ENCODE results near the gene TICAM1. TPM values are rescaled to one million over a fixed set of nuclear protein-coding genes. Genes with fewer than 3 reads are reported as not detected.
A peak's percentile ranks its signal among the peaks of the same experiment; 100 is the strongest.
"Not testable (repeated sequence)": the region's sequence is repeated elsewhere in the genome, so short reads cannot be mapped to it uniquely, and the experiment has no call there.

TICAM1 gene
- total RNA-seq, 2 donors from 2014 or later: 14.0 to 27.2 TPM

- H3K4me1 ChIP-seq: peaks cover 4% of the 10 kb centered on the region
- no peak overlapping the region for H3K27ac ChIP-seq
- H3K4me3 ChIP-seq: no peak overlapping the region
- H3K9ac ChIP-seq (ENCODE audit: low read depth in 2 of 2, low read length in 2 of 2): no peak overlapping the region
- intact Hi-C loops (cut with DNase I): loop anchor here (5.0 kb wide), 1 partner anchor 217 kb away; no protein-coding TSS in a partner anchor
- H3K36me3 ChIP-seq: no peaks in the 10 kb centered on the region
- DNase-seq: no peak
- H3K9me3 ChIP-seq: no peaks in the 10 kb centered on the region
- no peak for TF ChIP-seq CTCF (IDR thresholded peaks at IDR 0.05)
- no peaks in the 10 kb centered on the region for H3K27me3 ChIP-seq
These were observed 16.7 kb downstream of the TICAM1 start for GRCh38 chr19:4814625-4815425.

- Histone ChIP-seq H3K4me3 (no peak overlapping the region), H3K27ac (no peak overlapping the region), H3K27me3 (no peaks in the 10 kb centered on the region), H3K9ac (ENCODE audit: low read depth in 2 of 2, low read length in 2 of 2) (no peak overlapping the region), H3K4me1 (peaks cover 4% of the 10 kb centered on the region), H3K9me3 (no peaks in the 10 kb centered on the region), H3K36me3 (no peaks in the 10 kb centered on the region)
- peak; percentile 89 for DNase-seq
- peak; percentile 94 for TF ChIP-seq CTCF (IDR thresholded peaks at IDR 0.05)
- intact Hi-C loops (cut with DNase I): loop anchor here (2.0 to 5.0 kb wide), 3 partner anchors 39 to 221 kb away; no protein-coding TSS in a partner anchor
These were observed 20.0 kb downstream of the TICAM1 start for GRCh38 chr19:4811328-4812131.

GRCh38 chr19:4807188-4807587 lies 24.3 kb downstream of the TICAM1 start:
- no peak for TF ChIP-seq CTCF (IDR thresholded peaks at IDR 0.05)
- intact Hi-C loops (cut with DNase I): no loop called here
- Histone ChIP-seq H3K27ac (no peak overlapping the region), H3K9me3 (no peaks in the 10 kb centered on the region), H3K9ac (ENCODE audit: low read depth in 2 of 2, low read length in 2 of 2) (no peak overlapping the region), H3K4me3 (no peak overlapping the region), H3K36me3 (no peaks in the 10 kb centered on the region), H3K4me1 (no peaks in the 10 kb centered on the region), H3K27me3 (no peaks in the 10 kb centered on the region)
- no peak for DNase-seq

- intact Hi-C loops (cut with DNase I): no loop called here
- Histone ChIP-seq H3K4me3 (no peak overlapping the region), H3K9ac (ENCODE audit: low read depth in 2 of 2, low read length in 2 of 2) (no peak overlapping the region), H3K27ac (no peak overlapping the region), H3K9me3 (no peaks in the 10 kb centered on the region), H3K4me1 (no peaks in the 10 kb centered on the region), H3K36me3 (no peaks in the 10 kb centered on the region), H3K27me3 (no peaks in the 10 kb centered on the region)
- no peak for TF ChIP-seq CTCF (IDR thresholded peaks at IDR 0.05)
- no peak for DNase-seq
These were observed 25.1 kb downstream of the TICAM1 start for GRCh38 chr19:4806384-4806783.

GRCh38 chr19:4805140-4805539 lies 26.4 kb downstream of the TICAM1 start:
- H3K9me3 ChIP-seq; intact Hi-C loops (cut with DNase I); DNase-seq; H3K27ac ChIP-seq; H3K4me1 ChIP-seq; H3K27me3 ChIP-seq; H3K4me3 ChIP-seq; H3K36me3 ChIP-seq; H3K9ac ChIP-seq (ENCODE audit: low read depth in 2 of 2, low read length in 2 of 2): not testable (repeated sequence)

All from colonic mucosa (tissue), 4 donors.